H9 (cell line): ENCODE results near the gene TARM1. TPM values are rescaled to one million over a fixed set of nuclear protein-coding genes. Genes with fewer than 3 reads are reported as not detected.

ENCODE experiments used
- DNase-seq: peaks from one replicate; pipeline ENCODE4 v3.0.0-alpha.2; 2017
- H2AFZ ChIP-seq: one replicate; pipeline ENCODE4 v1.6.1; 2013; ENCODE audit warnings: mild to moderate bottlenecking, low read length, control low read depth, moderate library complexity
- H2AK5ac ChIP-seq: 2 replicates; pipeline ENCODE4 v1.6.1; 2013; ENCODE audit warnings: low read length, control low read depth, mixed read lengths; ENCODE audit not compliant: insufficient read length
- H2BK120ac ChIP-seq: one replicate; pipeline ENCODE4 v1.6.1; 2013; ENCODE audit warnings: low read depth, mild to moderate bottlenecking, low read length, control low read depth, inconsistent platforms; ENCODE audit not compliant: poor library complexity, severe bottlenecking
- H2BK12ac ChIP-seq: 2 replicates; pipeline ENCODE4 v1.6.1; 2013; ENCODE audit warnings: low read length, control low read depth, mixed read lengths, low read depth; ENCODE audit not compliant: insufficient read length
- H2BK15ac ChIP-seq: 2 replicates; pipeline ENCODE4 v1.6.1; 2013; ENCODE audit warnings: low read depth, low read length, control low read depth
- H2BK20ac ChIP-seq: one replicate; pipeline ENCODE4 v1.6.1; 2013; ENCODE audit warnings: low read depth, mild to moderate bottlenecking, low read length, control low read depth, inconsistent platforms; ENCODE audit not compliant: poor library complexity, severe bottlenecking
- H2BK5ac ChIP-seq: 2 replicates; pipeline ENCODE4 v1.6.1; 2013; ENCODE audit warnings: low read length, control low read depth, mixed read lengths; ENCODE audit not compliant: insufficient read length
- H3K14ac ChIP-seq: 2 replicates; pipeline ENCODE4 v1.6.1; 2013; ENCODE audit warnings: low read length, control low read depth; ENCODE audit not compliant: insufficient read depth
- H3K18ac ChIP-seq: 2 replicates; pipeline ENCODE4 v1.6.1; 2013; ENCODE audit warnings: low read depth, mild to moderate bottlenecking, mixed read lengths, low read length, control low read depth; ENCODE audit not compliant: insufficient read length
- H3K23ac ChIP-seq: 2 replicates; pipeline ENCODE4 v1.6.1; 2013; ENCODE audit warnings: low read length, control low read depth, mixed read lengths, low read depth; ENCODE audit not compliant: insufficient read length
- H3K23me2 ChIP-seq: 2 replicates; pipeline ENCODE4 v1.6.1; 2013; ENCODE audit warnings: low read depth, mild to moderate bottlenecking, mixed read lengths, low read length, control low read depth; ENCODE audit not compliant: insufficient read length, poor library complexity, severe bottlenecking
- H3K27ac ChIP-seq: 2 replicates; pipeline ENCODE4 v1.5.1; 2013; ENCODE audit warnings: low read length, control low read depth, mixed read lengths, low read depth; ENCODE audit not compliant: insufficient read length
- H3K27me3 ChIP-seq: 2 replicates; pipeline ENCODE4 v1.6.1; 2013; ENCODE audit warnings: low read length, control low read depth, inconsistent platforms; ENCODE audit not compliant: insufficient read depth
- H3K4ac ChIP-seq: 2 replicates; pipeline ENCODE4 v1.6.1; 2013; ENCODE audit warnings: low read depth, mild to moderate bottlenecking, control low read depth, inconsistent platforms, low read length, moderate library complexity
- H3K4me1 ChIP-seq: 2 replicates; pipeline ENCODE4 v1.6.1; 2013; ENCODE audit warnings: low read length, control low read depth, inconsistent platforms; ENCODE audit not compliant: insufficient read depth
- H3K4me2 ChIP-seq: 2 replicates; pipeline ENCODE4 v1.6.1; 2013; ENCODE audit warnings: low read length, control low read depth, mixed read lengths; ENCODE audit not compliant: insufficient read length, insufficient read depth
- H3K56ac ChIP-seq: 2 replicates; pipeline ENCODE4 v1.6.1; 2013; ENCODE audit warnings: low read depth, mild to moderate bottlenecking, mixed read lengths, low read length, control low read depth; ENCODE audit not compliant: insufficient read length
- H3K79me1 ChIP-seq: 2 replicates; pipeline ENCODE4 v1.6.1; 2013; ENCODE audit warnings: low read depth, mild to moderate bottlenecking, moderate library complexity, low read length, control low read depth, inconsistent platforms; ENCODE audit not compliant: insufficient read depth, poor library complexity, severe bottlenecking
- H3K79me2 ChIP-seq: 2 replicates; pipeline ENCODE4 v1.6.1; 2013; ENCODE audit warnings: low read length, control low read depth, inconsistent platforms; ENCODE audit not compliant: insufficient read depth
- H3K9ac ChIP-seq: 2 replicates; pipeline ENCODE4 v1.6.1; 2013; ENCODE audit warnings: low read length, control low read depth, mixed read lengths; ENCODE audit not compliant: insufficient read length; ENCODE audit errors: extremely low read depth
- H3K9me3 ChIP-seq: one replicate; pipeline ENCODE4 v1.6.1; 2013; ENCODE audit warnings: low read depth, low read length, inconsistent platforms; ENCODE audit not compliant: control insufficient read depth
- H3T11ph ChIP-seq: one replicate; pipeline ENCODE4 v1.6.1; 2013; ENCODE audit warnings: mild to moderate bottlenecking, low read length, control low read depth, inconsistent platforms
- H4K20me1 ChIP-seq: one replicate; pipeline ENCODE4 v1.6.1; 2013; ENCODE audit not compliant: control insufficient read depth, insufficient read length, insufficient read depth
- H4K5ac ChIP-seq: 2 replicates; pipeline ENCODE4 v1.6.1; 2013; ENCODE audit warnings: low read depth, mild to moderate bottlenecking, mixed read lengths, low read length, control low read depth; ENCODE audit not compliant: insufficient read length
- H4K8ac ChIP-seq: replicated peaks from 2 replicates; pipeline ENCODE4 v1.6.1; 2013; ENCODE audit warnings: low read length, control low read depth, mixed read lengths, low read depth; ENCODE audit not compliant: insufficient read length
- H4K91ac ChIP-seq: 2 replicates; pipeline ENCODE4 v1.6.1; 2013; ENCODE audit warnings: low read depth, mild to moderate bottlenecking, moderate library complexity, mixed read lengths, low read length, control low read depth; ENCODE audit not compliant: insufficient read length
- H3K27ac Mint-ChIP-seq, 3 experiments: 2 replicates in 2 of 3; 3 replicates in 1 of 3; pipeline ENCODE4 v1.8.0; 2020 to 2021; ENCODE audit warnings: mixed read lengths in 3 of 3, mild to moderate bottlenecking in 1 of 3, moderate library complexity in 1 of 3
- H3K27me3 Mint-ChIP-seq: 2 replicates; pipeline ENCODE4 v1.8.0; 2021; ENCODE audit warnings: low read depth, mild to moderate bottlenecking, moderate library complexity, mixed read lengths
- H3K36me3 Mint-ChIP-seq, 3 experiments: 2 replicates in 2 of 3; 3 replicates in 1 of 3; pipeline ENCODE4 v1.8.0; 2020 to 2021; ENCODE audit warnings: low read depth in 3 of 3, mixed read lengths in 3 of 3; ENCODE audit not compliant: insufficient read depth in 1 of 3
- H3K4me1 Mint-ChIP-seq, 2 experiments: 2 replicates each; pipeline ENCODE4 v1.8.0; 2020; ENCODE audit warnings: mixed read lengths in 2 of 2
- H3K4me3 Mint-ChIP-seq, 2 experiments: 2 replicates in 1 of 2; 3 replicates in 1 of 2; pipeline ENCODE4 v1.8.0; 2020 to 2021; ENCODE audit warnings: mild to moderate bottlenecking in 2 of 2, mixed read lengths in 2 of 2, moderate library complexity in 1 of 2
- H3K9me3 Mint-ChIP-seq, 2 experiments: 2 replicates in 1 of 2; 3 replicates in 1 of 2; pipeline ENCODE4 v1.8.0; 2020; ENCODE audit warnings: mild to moderate bottlenecking in 2 of 2, mixed read lengths in 2 of 2, moderate library complexity in 1 of 2
- WGBS: extraction: QIAGEN DNeasy Blood & Tissue Kit; methylation state at CpG from one replicate; pipeline ENCODE4 v1.1.7; 2013; ENCODE audit warnings: missing lambda C conversion rate, low lambda C conversion rate, mixed read lengths; ENCODE audit not compliant: insufficient read length; ENCODE audit errors: extremely low coverage; 5-methylcytosine and 5-hydroxymethylcytosine counted together
- total RNA-seq: library from RNA; stranded (reverse); gene quantifications from 2 replicates; pipeline ENCODE4 v1.2.1, GENCODE V29; 2021
- TF ChIP-seq, protein P1 (sequence below): fragments of 200-600 bp; sonication (generic); conservative IDR thresholded peaks from 3 replicates; pipeline ENCODE4 v1.8.0; 2021; ENCODE audit warnings: antibody characterized with exemption, mild to moderate bottlenecking

The TARM1 gene
- total RNA-seq, 1 experiment from 2014 or later: not detected

- Histone ChIP-seq H3K4me1 (no peaks in the 10 kb centered on the region; the same call in 1 of the 2 replicates), H3K27ac (no peak overlapping the region), H3K23me2 (peaks cover 7% of the 10 kb centered on the region), H4K5ac (no peak overlapping the region), H2AFZ (no peak overlapping the region), H3K9ac (peak overlapping the region; percentile 5), H3K79me2 (no peaks in the 10 kb centered on the region; the same call in 1 of the 2 replicates), H4K8ac (no peak overlapping the region), H3K14ac (no peak overlapping the region), H3K23ac (no peak overlapping the region), H3K56ac (no peak overlapping the region), H3T11ph (no peak overlapping the region), H2BK120ac (no peak overlapping the region), H3K9me3 (no peaks in the 10 kb centered on the region), H3K27me3 (no peaks in the 10 kb centered on the region), H3K18ac (no peak overlapping the region), H2BK20ac (no peak overlapping the region), H4K20me1 (no peaks in the 10 kb centered on the region), H3K4ac (no peak overlapping the region), H2AK5ac (no peak overlapping the region), H2BK15ac (no peak overlapping the region), H2BK12ac (no peak overlapping the region), H2BK5ac (no peak overlapping the region), H3K4me2 (peak overlapping the region; percentile 85), H4K91ac (no peak overlapping the region), H3K79me1 (peaks cover 7% of the 10 kb centered on the region)
- peak overlapping the region; percentile 93 to 99 (median 94) for H3K27ac Mint-ChIP-seq
- no CpG with 5 or more reads among the region's 28 CpGs for WGBS
- peak overlapping the region; percentile 82 to 94 for H3K4me3 Mint-ChIP-seq
- peaks cover 15 to 51% (median 49%) of the 10 kb centered on the region in 3 experiments for H3K36me3 Mint-ChIP-seq
- peaks cover 9 to 18% of the 10 kb centered on the region in 2 experiments for H3K4me1 Mint-ChIP-seq
- H3K9me3 Mint-ChIP-seq: peaks cover 2 to 7% of the 10 kb centered on the region in 2 experiments; a peak in 4 of 5 replicates
- no peak for DNase-seq
- TF ChIP-seq, protein P1, sequence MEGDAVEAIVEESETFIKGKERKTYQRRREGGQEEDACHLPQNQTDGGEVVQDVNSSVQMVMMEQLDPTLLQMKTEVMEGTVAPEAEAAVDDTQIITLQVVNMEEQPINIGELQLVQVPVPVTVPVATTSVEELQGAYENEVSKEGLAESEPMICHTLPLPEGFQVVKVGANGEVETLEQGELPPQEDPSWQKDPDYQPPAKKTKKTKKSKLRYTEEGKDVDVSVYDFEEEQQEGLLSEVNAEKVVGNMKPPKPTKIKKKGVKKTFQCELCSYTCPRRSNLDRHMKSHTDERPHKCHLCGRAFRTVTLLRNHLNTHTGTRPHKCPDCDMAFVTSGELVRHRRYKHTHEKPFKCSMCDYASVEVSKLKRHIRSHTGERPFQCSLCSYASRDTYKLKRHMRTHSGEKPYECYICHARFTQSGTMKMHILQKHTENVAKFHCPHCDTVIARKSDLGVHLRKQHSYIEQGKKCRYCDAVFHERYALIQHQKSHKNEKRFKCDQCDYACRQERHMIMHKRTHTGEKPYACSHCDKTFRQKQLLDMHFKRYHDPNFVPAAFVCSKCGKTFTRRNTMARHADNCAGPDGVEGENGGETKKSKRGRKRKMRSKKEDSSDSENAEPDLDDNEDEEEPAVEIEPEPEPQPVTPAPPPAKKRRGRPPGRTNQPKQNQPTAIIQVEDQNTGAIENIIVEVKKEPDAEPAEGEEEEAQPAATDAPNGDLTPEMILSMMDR: no peak
- peaks cover 1% of the 10 kb centered on the region for H3K27me3 Mint-ChIP-seq
Measured at GRCh38 chr19:54114340-54115108, 33.4 kb upstream of the TARM1 start.
